Neural progenitor cell (in vitro differentiated cells): ENCODE data around the gene SACM1L. TPM values are rescaled to one million over a fixed set of nuclear protein-coding genes. Genes with fewer than 3 reads are reported as not detected.
A peak's percentile ranks its signal among the peaks of the same experiment; 100 is the strongest.

Experiments
- DNase-seq: peaks from one replicate; pipeline ENCODE4 v3.0.0-alpha.2; 2016; ENCODE audit warnings: low spot score
- H2AFZ ChIP-seq: fragments of 200-600 bp; sonication (generic); replicated peaks from 2 replicates; pipeline ENCODE4 v1.6.1; 2016; ENCODE audit warnings: antibody characterized with exemption
- H3F3A ChIP-seq: fragments of 200-600 bp; sonication (generic); 2 replicates; pipeline ENCODE4 v1.6.1; 2016; ENCODE audit warnings: antibody characterized with exemption, low read depth
- H3K27ac ChIP-seq: fragments of 200-600 bp; sonication (generic); 2 replicates; pipeline ENCODE4 v1.5.1; 2016; ENCODE audit warnings: mild to moderate bottlenecking
- H3K27me3 ChIP-seq: fragments of 200-600 bp; sonication (generic); 2 replicates; pipeline ENCODE4 v1.6.1; 2016; ENCODE audit warnings: mild to moderate bottlenecking, moderate library complexity
- H3K36me3 ChIP-seq: fragments of 200-600 bp; sonication (generic); 2 replicates; pipeline ENCODE4 v1.5.1; 2016
- H3K4me1 ChIP-seq: fragments of 200-600 bp; sonication (generic); 2 replicates; pipeline ENCODE4 v1.6.1; 2016; ENCODE audit warnings: mixed run types
- H3K4me2 ChIP-seq: fragments of 200-600 bp; sonication (generic); 2 replicates; pipeline ENCODE4 v1.6.1; 2016
- H3K4me3 ChIP-seq: fragments of 200-600 bp; sonication (generic); 2 replicates; pipeline ENCODE4 v1.5.1; 2016
- H3K79me2 ChIP-seq: fragments of 200-600 bp; sonication (generic); 2 replicates; pipeline ENCODE4 v1.6.1; 2016; ENCODE audit warnings: low read depth
- H3K9ac ChIP-seq: fragments of 200-600 bp; sonication (generic); 2 replicates; pipeline ENCODE4 v1.6.1; 2016
- H3K9me3 ChIP-seq: fragments of 200-600 bp; sonication (generic); 2 replicates; pipeline ENCODE4 v1.5.1; 2016; ENCODE audit warnings: low read depth
- H4K20me1 ChIP-seq: fragments of 200-600 bp; sonication (generic); 2 replicates; pipeline ENCODE4 v1.6.1; 2016; ENCODE audit warnings: low read depth
- H3K27ac Mint-ChIP-seq: 3 replicates; pipeline ENCODE4 v1.8.0; 2021; ENCODE audit warnings: mixed read lengths
- H3K27me3 Mint-ChIP-seq: 2 replicates; pipeline ENCODE4 v1.8.0; 2022; ENCODE audit warnings: low read depth, mild to moderate bottlenecking, inconsistent platforms, moderate library complexity, mixed read lengths; ENCODE audit not compliant: insufficient read depth
- H3K36me3 Mint-ChIP-seq: 3 replicates; pipeline ENCODE4 v1.8.0; 2021; ENCODE audit warnings: mixed read lengths
- H3K4me1 Mint-ChIP-seq: 3 replicates; pipeline ENCODE4 v1.8.0; 2021; ENCODE audit warnings: mixed read lengths
- H3K4me3 Mint-ChIP-seq: 3 replicates; pipeline ENCODE4 v1.8.0; 2021; ENCODE audit warnings: mild to moderate bottlenecking, moderate library complexity, mixed read lengths
- H3K9me3 Mint-ChIP-seq: 3 replicates; pipeline ENCODE4 v1.8.0; 2020; ENCODE audit warnings: mixed read lengths
- EZH2 ChIP-seq: fragments of 200-600 bp; sonication (generic); IDR thresholded peaks from 2 replicates; pipeline ENCODE4 v1.6.1; 2017; ENCODE audit warnings: antibody characterized with exemption, mild to moderate bottlenecking, moderate library complexity
- EZH2phosphoT487 ChIP-seq: fragments of 200-600 bp; sonication (generic); IDR thresholded peaks from 2 replicates; pipeline ENCODE4 v1.6.1; 2017; ENCODE audit warnings: antibody characterized with exemption
- total RNA-seq: library from RNA; depleted of rRNA; stranded (reverse); fragments of >200 nt; gene quantifications from 2 replicates; pipeline ENCODE4 v1.2.3, GENCODE V29; 2015; ENCODE audit warnings: low replicate concordance
- TF ChIP-seq, protein P1 (sequence below): fragments of 200-600 bp; sonication (generic); IDR thresholded peaks from 2 replicates; pipeline ENCODE4 v1.5.1; 2017; ENCODE audit warnings: antibody characterized with exemption, mild to moderate bottlenecking

SACM1L gene
- total RNA-seq, 1 donor from 2014 or later = 61.8 TPM

DNA sequence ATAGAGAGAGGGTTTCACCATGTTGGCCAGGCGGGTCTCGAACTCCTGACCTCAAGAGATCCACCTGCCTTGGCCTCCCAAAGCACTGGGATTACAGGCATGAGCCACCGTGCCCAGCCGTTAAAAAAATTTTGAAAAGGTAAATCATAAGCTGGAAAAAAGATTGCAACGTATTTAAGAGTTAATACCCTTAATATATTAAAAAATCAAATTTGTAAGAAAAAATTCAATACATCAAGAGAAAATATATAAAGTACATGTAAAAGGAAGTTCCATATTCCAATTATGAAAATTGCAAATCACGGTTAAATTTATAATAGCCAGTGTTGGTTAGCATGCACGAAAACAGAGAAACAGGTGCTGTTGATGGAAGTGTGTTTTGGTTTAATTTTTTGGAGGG lies 2.3 kb upstream of the SACM1L start:
- peaks cover 10% of the 10 kb centered on the region for H4K20me1 ChIP-seq
- peak overlapping the region; percentile 15 for H3K4me3 Mint-ChIP-seq
- no peak overlapping the region for H3K4me3 ChIP-seq
- peaks cover 8% of the 10 kb centered on the region for H3K9me3 Mint-ChIP-seq
- no peaks in the 10 kb centered on the region for H3K27me3 ChIP-seq
- peaks cover 19% of the 10 kb centered on the region for H3F3A ChIP-seq
- no peaks in the 10 kb centered on the region for H3K36me3 ChIP-seq
- H3K79me2 ChIP-seq = peaks cover 25% of the 10 kb centered on the region
- H3K9ac ChIP-seq = no peak overlapping the region
- H3K4me2 ChIP-seq = no peak overlapping the region
- no peaks in the 10 kb centered on the region for H3K9me3 ChIP-seq
- peaks cover 10% of the 10 kb centered on the region for H3K27me3 Mint-ChIP-seq
- H3K4me1 Mint-ChIP-seq = peaks cover 17% of the 10 kb centered on the region
- no peak for DNase-seq
- H3K27ac Mint-ChIP-seq = no peak overlapping the region
- peaks cover 11% of the 10 kb centered on the region for H3K36me3 Mint-ChIP-seq
- TF ChIP-seq, protein P1, sequence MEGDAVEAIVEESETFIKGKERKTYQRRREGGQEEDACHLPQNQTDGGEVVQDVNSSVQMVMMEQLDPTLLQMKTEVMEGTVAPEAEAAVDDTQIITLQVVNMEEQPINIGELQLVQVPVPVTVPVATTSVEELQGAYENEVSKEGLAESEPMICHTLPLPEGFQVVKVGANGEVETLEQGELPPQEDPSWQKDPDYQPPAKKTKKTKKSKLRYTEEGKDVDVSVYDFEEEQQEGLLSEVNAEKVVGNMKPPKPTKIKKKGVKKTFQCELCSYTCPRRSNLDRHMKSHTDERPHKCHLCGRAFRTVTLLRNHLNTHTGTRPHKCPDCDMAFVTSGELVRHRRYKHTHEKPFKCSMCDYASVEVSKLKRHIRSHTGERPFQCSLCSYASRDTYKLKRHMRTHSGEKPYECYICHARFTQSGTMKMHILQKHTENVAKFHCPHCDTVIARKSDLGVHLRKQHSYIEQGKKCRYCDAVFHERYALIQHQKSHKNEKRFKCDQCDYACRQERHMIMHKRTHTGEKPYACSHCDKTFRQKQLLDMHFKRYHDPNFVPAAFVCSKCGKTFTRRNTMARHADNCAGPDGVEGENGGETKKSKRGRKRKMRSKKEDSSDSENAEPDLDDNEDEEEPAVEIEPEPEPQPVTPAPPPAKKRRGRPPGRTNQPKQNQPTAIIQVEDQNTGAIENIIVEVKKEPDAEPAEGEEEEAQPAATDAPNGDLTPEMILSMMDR = no peak
- no peak for TF ChIP-seq EZH2phosphoT487
- peaks cover 10% of the 10 kb centered on the region for H3K4me1 ChIP-seq
- no peak overlapping the region for H3K27ac ChIP-seq
- no peak overlapping the region for H2AFZ ChIP-seq

DNA sequence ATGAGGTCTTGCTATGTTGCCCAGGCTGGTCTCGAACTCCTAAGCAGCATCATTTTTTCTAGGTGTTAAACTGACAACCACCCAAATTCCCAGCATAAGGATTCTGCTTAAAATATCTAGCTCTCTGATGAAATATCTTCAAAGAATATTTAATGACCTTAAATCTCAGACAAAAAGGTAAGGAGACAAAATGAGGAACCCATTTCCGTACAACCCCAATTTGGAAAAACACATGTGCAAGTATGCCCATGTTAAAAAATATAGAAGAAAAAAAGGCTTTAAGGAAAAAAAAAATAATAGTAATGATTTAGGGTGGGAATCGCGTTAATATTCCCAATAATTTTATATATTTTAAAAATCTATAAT lies 1.4 kb upstream of the SACM1L start:
- H2AFZ ChIP-seq = peak overlapping the region; percentile 94
- peaks cover 35% of the 10 kb centered on the region for H3K79me2 ChIP-seq
- H3K4me3 ChIP-seq = peak overlapping the region; percentile 90
- H3K9me3 ChIP-seq = no peaks in the 10 kb centered on the region
- H3K9me3 Mint-ChIP-seq = peaks cover 7% of the 10 kb centered on the region
- TF ChIP-seq EZH2phosphoT487 = no peak
- TF ChIP-seq, protein P1 = no peak
- no peak for TF ChIP-seq EZH2
- H3K27ac Mint-ChIP-seq = no peak overlapping the region
- peak overlapping the region; percentile 87 for H3K4me3 Mint-ChIP-seq
- no peaks in the 10 kb centered on the region for H3K27me3 ChIP-seq
- H3K4me1 ChIP-seq = peaks cover 10% of the 10 kb centered on the region
- peaks cover 23% of the 10 kb centered on the region for H3K4me1 Mint-ChIP-seq
- peaks cover 18% of the 10 kb centered on the region for H4K20me1 ChIP-seq
- peaks cover 19% of the 10 kb centered on the region for H3F3A ChIP-seq
- H3K36me3 Mint-ChIP-seq = peaks cover 11% of the 10 kb centered on the region
- H3K4me2 ChIP-seq = peak overlapping the region; percentile 71
- H3K9ac ChIP-seq = no peak overlapping the region
- DNase-seq = no peak
- H3K36me3 ChIP-seq = no peaks in the 10 kb centered on the region
- no peak overlapping the region for H3K27ac ChIP-seq
- peaks cover 10% of the 10 kb centered on the region for H3K27me3 Mint-ChIP-seq

DNA sequence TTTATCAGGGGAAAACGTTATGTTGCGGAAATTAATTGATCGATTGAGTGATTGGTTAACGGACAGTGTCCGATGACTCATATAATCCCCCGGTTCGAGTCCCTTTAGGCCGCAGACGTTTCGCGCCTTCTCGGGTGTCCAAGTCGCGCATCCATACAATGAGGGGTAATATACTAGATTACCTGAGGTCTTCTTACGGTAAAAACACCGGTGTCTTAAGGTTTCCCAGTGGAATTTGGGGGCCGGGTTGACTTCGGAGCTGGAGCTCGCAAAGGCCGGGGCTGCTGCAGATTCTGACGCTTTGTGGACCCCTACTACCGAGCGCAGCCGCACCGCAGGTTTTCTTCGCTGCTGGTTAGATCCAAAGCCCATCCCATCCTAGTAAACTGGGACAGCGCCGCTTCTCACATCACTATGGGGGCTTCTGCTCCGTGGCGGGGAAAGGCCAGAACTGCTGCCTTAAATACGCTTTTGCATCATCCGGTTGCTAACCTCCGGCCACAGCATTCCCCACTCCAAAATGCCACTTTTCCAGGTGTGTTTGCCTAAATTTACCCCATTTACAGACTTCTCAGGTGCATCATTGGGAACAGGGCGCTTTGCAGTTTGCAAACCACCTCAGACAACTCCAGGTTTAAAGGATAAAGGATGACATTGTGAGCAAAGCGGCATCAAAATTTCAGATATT lies 858 bp upstream of the SACM1L start:
- H3K4me1 ChIP-seq = peaks cover 10% of the 10 kb centered on the region
- peak overlapping the region; percentile 1 for H3K9ac ChIP-seq
- H3F3A ChIP-seq = peaks cover 19% of the 10 kb centered on the region
- H3K27ac ChIP-seq = peak overlapping the region; percentile 40
- H3K9me3 Mint-ChIP-seq = peaks cover 5% of the 10 kb centered on the region
- H3K27ac Mint-ChIP-seq = peak overlapping the region; percentile 98
- H3K4me3 ChIP-seq = peak overlapping the region; percentile 90
- H3K4me1 Mint-ChIP-seq = peaks cover 23% of the 10 kb centered on the region
- peaks cover 9% of the 10 kb centered on the region for H3K36me3 Mint-ChIP-seq
- H3K4me2 ChIP-seq = peak overlapping the region; percentile 71
- peak overlapping the region; percentile 94 for H2AFZ ChIP-seq
- peak overlapping the region; percentile 87 for H3K4me3 Mint-ChIP-seq
- peaks cover 40% of the 10 kb centered on the region for H3K79me2 ChIP-seq
- peak; percentile 81 for DNase-seq
- no peaks in the 10 kb centered on the region for H3K9me3 ChIP-seq
- peaks cover 10% of the 10 kb centered on the region for H3K27me3 Mint-ChIP-seq
- no peak for TF ChIP-seq EZH2phosphoT487
- TF ChIP-seq, protein P1 = no peak
- no peak for TF ChIP-seq EZH2
- no peaks in the 10 kb centered on the region for H3K27me3 ChIP-seq
- peaks cover 23% of the 10 kb centered on the region for H4K20me1 ChIP-seq
- no peaks in the 10 kb centered on the region for H3K36me3 ChIP-seq
